Thyroid gland (tissue), 4 donors: Measurements from ENCODE around the gene APLNR. TPM values are rescaled to one million over a fixed set of nuclear protein-coding genes. Genes with fewer than 3 reads are reported as not detected.
A peak's percentile ranks its signal among the peaks of the same experiment; 100 is the strongest.
"Not testable (repeated sequence)": the region's sequence is repeated elsewhere in the genome, so short reads cannot be mapped to it uniquely, and the experiment has no call there.

Source experiments
- DNase-seq, 2 donors: peaks; one replicate each; pipeline ENCODE4 v3.0.0-alpha.2; 2019
- H3K27ac ChIP-seq, 3 donors: fragments of 200-600 bp; sonication (generic); 1 replicate in 2 of 3; 2 replicates in 1 of 3; pipeline ENCODE4 v1.5.1; 2016 to 2019; ENCODE audit warnings: mild to moderate bottlenecking in 1 of 3, moderate library complexity in 1 of 3
- H3K27me3 ChIP-seq: fragments of 200-600 bp; sonication (generic); one replicate; pipeline ENCODE4 v1.5.1; 2019
- H3K36me3 ChIP-seq, 2 donors: fragments of 200-600 bp; sonication (generic); one replicate each; pipeline ENCODE4 v1.5.1; 2016 to 2019
- H3K4me1 ChIP-seq, 2 donors: fragments of 200-600 bp; sonication (generic); one replicate each; pipeline ENCODE4 v1.5.1; 2017 to 2019
- H3K4me3 ChIP-seq, 3 donors: fragments of 200-600 bp; sonication (generic); replicated peaks in 1 of 3; 1 replicate in 2 of 3; 2 replicates in 1 of 3; pipeline ENCODE4 v1.5.1; 2016; ENCODE audit warnings: mild to moderate bottlenecking in 1 of 3
- H3K9me3 ChIP-seq: fragments of 200-600 bp; sonication (generic); one replicate; pipeline ENCODE4 v1.5.1; 2017
- CTCF ChIP-seq, 6 experiments: fragments of 200-600 bp in 3 of 6; fragments of 450-650 bp in 3 of 6; sonication (generic) in 3 of 6; IDR thresholded peaks; one replicate each; pipeline ENCODE4 v1.5.1; 2016 to 2019; ENCODE audit warnings: antibody characterized with exemption in 6 of 6, mild to moderate bottlenecking in 2 of 6, inconsistent platforms in 1 of 6, moderate library complexity in 1 of 6
- POLR2A ChIP-seq, 2 donors: fragments of 450-650 bp; IDR thresholded peaks; one replicate each; pipeline ENCODE4 v1.6.1; 2017; ENCODE audit warnings: antibody characterized with exemption in 2 of 2, mild to moderate bottlenecking in 2 of 2, moderate library complexity in 1 of 2
- WGBS, 2 donors: methylation state at CpG; one replicate each; pipeline ENCODE4 v1.1.5; 2017; 5-methylcytosine and 5-hydroxymethylcytosine counted together
- intact Hi-C: fragments of 100-400 bp; cut with DNase I; formaldehyde crosslinking; loops from one replicate; pipeline ENCODE4 v1.15.1; 2023
- total RNA-seq, 4 donors: library from RNA; depleted of rRNA; stranded (reverse); fragments of >200 nt; gene quantifications; one replicate each; pipeline ENCODE4 v1.2.3, GENCODE V29; 2016

Gene APLNR
- 1 to 10 TPM; 4.4 to 6.1 (median 4.8) TPM for total RNA-seq

- Histone ChIP-seq H3K4me3 (no peak within 1 kb of the TSS), H3K27ac (peak within 1 kb of the TSS in 1 of 3 donors; percentile 41), H3K9me3 (no peaks in the 10 kb centered on the region), H3K4me1 (peaks cover 0 to 6% of the 10 kb centered on the region in 2 donors), H3K36me3 (no peaks in the 10 kb centered on the region), H3K27me3 (no peaks in the 10 kb centered on the region)
- intact Hi-C loops: no loop called here
- TF ChIP-seq POLR2A (IDR thresholded peaks at IDR 0.05) (no peak), CTCF (IDR thresholded peaks at IDR 0.05) (no peak)
- DNase-seq: no peak
- WGBS, 2 donors: 27 to 31% methylated on average over 6 of the region's 6 CpGs
These were observed at the start of gene APLNR for GRCh38 chr11:57237204-57237681. Gene APLNR (minus strand): TSS chr11:57237250. CDS start chr11:57237004, 246 bp downstream.

- no peak overlapping the region for H3K27ac ChIP-seq
- intact Hi-C loops: no loop called here
- no peak overlapping the region for H3K4me3 ChIP-seq
- H3K4me1 ChIP-seq: no peaks in the 10 kb centered on the region
- TF ChIP-seq CTCF (IDR thresholded peaks at IDR 0.05): no peak
- TF ChIP-seq POLR2A (IDR thresholded peaks at IDR 0.05): no peak
- WGBS, 2 donors: 80 to 98% methylated on average over 2 of the region's 2 CpGs
- no peaks in the 10 kb centered on the region for H3K9me3 ChIP-seq
- no peaks in the 10 kb centered on the region for H3K27me3 ChIP-seq
- no peak for DNase-seq
- no peaks in the 10 kb centered on the region for H3K36me3 ChIP-seq
These were observed 46.4 kb upstream of the APLNR start for GRCh38 chr11:57283231-57283990.

- H3K4me3 ChIP-seq, H3K9me3 ChIP-seq, H3K27ac ChIP-seq, H3K36me3 ChIP-seq, intact Hi-C loops, H3K4me1 ChIP-seq, DNase-seq, H3K27me3 ChIP-seq: not testable (repeated sequence)
- WGBS, 2 donors: 84 to 95% methylated on average over 6 of the region's 6 CpGs
These were observed 44.5 kb upstream of the APLNR start for GRCh38 chr11:57281546-57281945.

- no peak overlapping the region for H3K4me3 ChIP-seq
- no peaks in the 10 kb centered on the region for H3K9me3 ChIP-seq
- no peak for DNase-seq
- no peak for TF ChIP-seq POLR2A (IDR thresholded peaks at IDR 0.05)
- no peak for TF ChIP-seq CTCF (IDR thresholded peaks at IDR 0.05)
- intact Hi-C loops: no loop called here
- H3K4me1 ChIP-seq: peaks cover 0 to 5% of the 10 kb centered on the region in 2 donors
- H3K27ac ChIP-seq: no peak overlapping the region
- no peaks in the 10 kb centered on the region for H3K36me3 ChIP-seq
- 89 to 93% methylated on average over 5 of the region's 5 CpGs for WGBS, 2 donors
- no peaks in the 10 kb centered on the region for H3K27me3 ChIP-seq
These were observed 42.1 kb upstream of the APLNR start for GRCh38 chr11:57279116-57279515.

- Histone ChIP-seq H3K4me1 (peaks cover 0 to 5% of the 10 kb centered on the region in 2 donors), H3K9me3 (no peaks in the 10 kb centered on the region), H3K27me3 (no peaks in the 10 kb centered on the region), H3K4me3 (no peak overlapping the region), H3K27ac (no peak overlapping the region), H3K36me3 (no peaks in the 10 kb centered on the region)
- intact Hi-C loops: no loop called here
- no peak for DNase-seq
- WGBS, 2 donors: 88 to 90% methylated on average over 7 of the region's 7 CpGs
- TF ChIP-seq POLR2A (IDR thresholded peaks at IDR 0.05) (no peak), CTCF (IDR thresholded peaks at IDR 0.05) (no peak)
These were observed 41.7 kb upstream of the APLNR start for GRCh38 chr11:57278721-57279095.
